Left renal cortex interstitium (tissue), 4 donors: ENCODE results near the gene PIGQ. TPM values are rescaled to one million over a fixed set of nuclear protein-coding genes. Genes with fewer than 3 reads are reported as not detected.
A peak's percentile ranks its signal among the peaks of the same experiment; 100 is the strongest.

Experiments
- DNase-seq, 4 donors: peaks; one replicate each; pipeline ENCODE4 v3.0.0-alpha.2; 2013; ENCODE audit warnings: low read depth in 4 of 4, low spot score in 2 of 4, missing footprints in 1 of 4
- polyA plus RNA-seq, 4 donors: library from polyadenylated mRNA; unstranded; fragments of 120-200 nt; gene quantifications; one replicate each; pipeline ENCODE4 v1.2.1, GENCODE V29; 2013; ENCODE audit not compliant: insufficient read length in 4 of 4

PIGQ gene
- polyA plus RNA-seq, 4 donors, result 44.9 to 92.7 (median 76.9) TPM

DNA sequence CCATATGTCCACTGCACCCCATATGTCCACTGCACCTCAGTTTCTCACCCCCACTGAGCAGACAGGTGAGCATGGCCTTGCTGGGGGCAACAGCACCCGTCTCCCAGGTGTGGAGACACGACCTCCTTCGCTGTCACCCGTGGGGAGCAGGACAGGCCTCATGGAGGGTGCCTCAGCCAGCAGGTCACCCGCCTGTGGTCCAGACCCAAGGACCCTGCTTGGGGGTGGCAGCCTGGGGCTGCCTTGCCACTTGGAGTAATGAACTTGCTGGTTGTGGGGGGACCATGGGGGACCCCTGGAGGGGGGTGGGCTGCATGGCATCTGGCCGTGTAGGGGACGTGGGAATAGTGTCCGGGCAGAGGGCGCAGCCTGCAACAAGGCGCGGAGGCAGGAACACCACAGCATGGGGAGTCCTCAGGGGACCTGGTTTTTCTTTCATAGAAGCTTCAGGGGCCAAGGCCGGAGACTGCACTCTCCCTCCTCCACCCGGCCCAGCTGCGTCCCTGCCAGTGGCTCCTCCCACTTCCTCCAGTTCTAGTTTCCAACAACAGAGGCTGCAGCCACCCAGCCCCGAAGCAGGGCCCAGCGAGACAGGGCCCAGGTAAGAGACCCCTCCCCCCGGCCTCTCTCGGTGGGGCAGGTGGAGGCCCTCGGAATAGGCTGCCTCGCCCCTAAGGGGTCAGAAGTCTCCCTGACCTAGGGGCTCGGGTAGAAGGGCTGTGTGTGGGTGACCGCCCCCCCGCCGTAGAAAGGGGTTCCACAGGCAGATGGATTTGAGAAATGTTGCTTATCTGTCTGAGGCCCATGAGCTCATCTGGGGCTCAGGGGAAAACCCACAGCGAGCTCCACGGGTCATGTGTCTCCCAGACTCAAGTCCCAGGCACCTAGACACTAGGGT, 3.0 kb upstream of the PIGQ start, which contains the start of gene NHLRC4:
NHLRC4 (plus strand) TSS at position 531 of the 898 bp plus-strand sequence. CDS start 1,043 bp downstream, outside the sequence.
- DNase-seq, result peak in 2 of 4 donors; percentile 65 to 70

DNA sequence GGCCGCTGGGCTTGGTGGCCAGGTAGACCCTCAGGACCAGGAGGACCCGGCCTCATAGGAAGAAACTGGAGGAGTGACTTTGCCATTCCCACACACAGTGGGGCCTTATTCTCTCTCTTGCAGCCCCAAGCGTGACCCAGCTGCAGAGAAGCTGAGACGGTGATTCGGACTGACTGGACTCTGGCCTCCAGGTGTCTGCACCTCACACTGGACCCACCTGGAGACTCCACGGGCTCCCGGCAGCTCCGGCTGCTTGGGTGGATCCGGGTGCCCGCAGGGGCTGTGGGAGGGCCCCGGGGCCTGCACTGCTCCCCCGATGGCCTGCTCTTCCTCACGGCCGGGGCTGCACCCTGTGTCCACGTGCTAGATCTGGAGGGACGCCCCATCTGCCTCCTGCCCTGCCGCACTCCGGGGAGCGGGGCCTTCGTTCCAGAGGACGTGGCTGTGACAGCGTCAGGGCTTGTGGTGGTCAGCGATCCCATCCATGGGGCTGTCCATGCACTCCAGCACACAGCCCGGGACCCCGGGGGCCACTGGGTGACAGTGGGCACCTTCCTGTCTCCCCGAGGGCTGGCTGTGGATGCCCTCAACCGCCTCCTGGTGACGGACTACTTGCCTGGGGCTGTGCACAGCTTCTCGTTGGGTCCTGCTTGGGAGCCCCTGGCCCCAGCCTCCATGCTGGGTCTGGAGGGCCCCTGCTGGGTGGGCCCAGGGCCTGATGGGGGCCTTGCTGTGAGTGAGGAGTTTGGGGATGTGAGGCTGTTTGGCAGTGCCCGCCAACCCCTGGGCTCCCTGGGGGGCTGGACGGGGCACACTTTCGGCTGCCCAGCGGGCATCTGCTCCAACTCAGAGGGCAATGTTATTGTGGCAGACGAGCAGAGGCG, 2.2 kb upstream of the PIGQ start:
- DNase-seq, result no peak

DNA sequence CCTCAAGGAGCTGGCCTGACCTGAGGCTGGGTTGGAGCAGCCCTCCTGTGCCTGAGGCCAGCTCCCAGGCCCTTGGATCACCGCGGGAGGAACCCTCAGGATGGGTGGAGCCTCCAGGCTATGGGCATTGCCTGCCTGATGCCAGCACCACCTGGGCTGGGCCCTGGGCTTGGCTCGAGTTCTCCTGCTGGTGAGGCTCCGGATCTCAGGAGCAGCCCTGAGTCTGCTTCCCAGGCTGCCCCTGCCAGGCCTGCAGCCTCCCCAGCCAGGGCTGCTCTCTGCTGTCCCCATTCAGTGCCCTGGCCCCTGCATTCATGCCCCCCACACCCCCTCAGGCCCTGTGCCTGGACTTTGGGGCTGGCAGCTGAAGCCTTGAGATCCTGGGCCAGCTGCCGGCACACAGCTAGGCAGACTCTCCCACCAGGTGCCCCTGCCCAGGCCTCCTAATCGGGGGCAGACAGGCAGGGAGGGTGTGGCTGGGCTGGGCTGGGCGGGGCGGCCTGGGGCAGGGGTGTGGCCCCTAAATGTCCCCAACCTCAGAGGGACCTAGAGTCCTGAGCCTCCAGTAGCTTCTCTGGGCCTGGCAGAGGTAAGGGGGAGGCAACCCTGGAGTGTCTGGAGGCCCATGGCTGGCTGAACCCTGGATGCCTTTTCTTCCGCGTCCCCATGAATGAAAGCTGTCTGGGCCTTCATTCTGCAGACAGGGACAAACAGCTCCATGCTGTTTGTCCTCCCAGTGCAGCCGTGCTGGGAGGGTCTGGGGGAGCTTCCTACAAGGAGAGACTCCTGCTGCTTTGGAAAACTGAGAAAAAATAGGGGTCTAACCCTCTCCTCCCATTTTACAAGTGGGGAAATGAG, 1.1 kb upstream of the PIGQ start:
- no peak for DNase-seq

DNA sequence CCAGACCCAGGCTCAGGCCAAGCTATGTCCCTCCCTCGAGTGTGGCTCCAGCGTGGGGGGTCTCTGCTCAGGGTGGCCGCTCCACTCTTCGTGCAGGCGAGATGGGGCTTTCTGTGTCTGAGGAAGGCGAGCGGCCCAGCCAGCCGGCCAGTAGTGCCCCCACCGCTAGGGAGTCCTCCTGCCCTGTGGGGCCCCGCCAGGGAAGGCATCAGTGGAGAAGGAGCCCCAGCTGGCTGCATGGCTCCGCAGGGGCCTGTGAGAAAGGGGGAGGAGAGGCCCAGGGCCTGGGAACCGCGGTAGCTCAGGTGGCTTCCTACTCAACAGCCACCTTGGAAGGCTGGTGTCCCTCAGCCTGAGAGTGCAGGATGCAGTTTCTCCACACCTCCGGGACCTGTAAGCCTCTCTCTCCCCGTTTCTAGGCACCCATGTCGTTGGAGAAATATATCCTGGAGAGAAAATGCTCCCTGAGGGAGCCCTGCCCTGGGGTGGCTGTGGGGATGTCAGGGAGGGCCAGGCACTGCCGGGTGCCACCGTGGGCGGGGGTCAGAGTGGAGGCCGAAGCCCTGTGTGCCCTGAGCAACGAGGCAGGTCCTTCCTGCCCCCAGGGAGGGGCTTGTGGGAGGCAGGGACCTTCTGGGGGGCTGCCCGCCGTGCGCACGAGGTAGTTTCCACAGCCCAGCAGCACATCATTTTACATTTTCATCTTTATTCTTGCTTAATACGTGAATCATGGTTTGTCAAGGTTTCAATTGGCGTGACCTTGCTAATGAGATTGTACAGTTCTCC, 3.3 kb downstream of the PIGQ start:
- no peak for DNase-seq

DNA sequence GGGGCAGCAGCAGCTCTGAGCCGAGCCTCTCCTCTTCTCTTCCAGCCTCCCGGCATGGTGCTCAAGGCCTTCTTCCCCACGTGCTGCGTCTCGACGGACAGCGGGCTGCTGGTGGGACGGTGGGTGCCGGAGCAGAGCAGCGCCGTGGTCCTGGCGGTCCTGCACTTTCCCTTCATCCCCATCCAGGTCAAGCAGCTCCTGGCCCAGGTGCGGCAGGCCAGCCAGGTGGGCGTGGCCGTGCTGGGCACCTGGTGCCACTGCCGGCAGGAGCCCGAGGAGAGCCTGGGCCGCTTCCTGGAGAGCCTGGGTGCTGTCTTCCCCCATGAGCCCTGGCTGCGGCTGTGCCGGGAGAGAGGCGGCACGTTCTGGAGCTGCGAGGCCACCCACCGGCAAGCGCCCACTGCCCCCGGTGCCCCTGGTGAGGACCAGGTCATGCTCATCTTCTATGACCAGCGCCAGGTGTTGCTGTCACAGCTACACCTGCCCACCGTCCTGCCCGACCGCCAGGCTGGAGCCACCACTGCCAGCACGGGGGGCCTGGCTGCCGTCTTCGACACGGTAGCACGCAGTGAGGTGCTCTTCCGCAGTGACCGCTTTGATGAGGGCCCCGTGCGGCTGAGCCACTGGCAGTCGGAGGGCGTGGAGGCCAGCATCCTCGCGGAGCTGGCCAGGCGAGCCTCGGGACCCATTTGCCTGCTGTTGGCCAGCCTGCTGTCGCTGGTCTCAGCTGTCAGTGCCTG, 4.4 kb downstream of the PIGQ start:
- DNase-seq, result no peak

DNA sequence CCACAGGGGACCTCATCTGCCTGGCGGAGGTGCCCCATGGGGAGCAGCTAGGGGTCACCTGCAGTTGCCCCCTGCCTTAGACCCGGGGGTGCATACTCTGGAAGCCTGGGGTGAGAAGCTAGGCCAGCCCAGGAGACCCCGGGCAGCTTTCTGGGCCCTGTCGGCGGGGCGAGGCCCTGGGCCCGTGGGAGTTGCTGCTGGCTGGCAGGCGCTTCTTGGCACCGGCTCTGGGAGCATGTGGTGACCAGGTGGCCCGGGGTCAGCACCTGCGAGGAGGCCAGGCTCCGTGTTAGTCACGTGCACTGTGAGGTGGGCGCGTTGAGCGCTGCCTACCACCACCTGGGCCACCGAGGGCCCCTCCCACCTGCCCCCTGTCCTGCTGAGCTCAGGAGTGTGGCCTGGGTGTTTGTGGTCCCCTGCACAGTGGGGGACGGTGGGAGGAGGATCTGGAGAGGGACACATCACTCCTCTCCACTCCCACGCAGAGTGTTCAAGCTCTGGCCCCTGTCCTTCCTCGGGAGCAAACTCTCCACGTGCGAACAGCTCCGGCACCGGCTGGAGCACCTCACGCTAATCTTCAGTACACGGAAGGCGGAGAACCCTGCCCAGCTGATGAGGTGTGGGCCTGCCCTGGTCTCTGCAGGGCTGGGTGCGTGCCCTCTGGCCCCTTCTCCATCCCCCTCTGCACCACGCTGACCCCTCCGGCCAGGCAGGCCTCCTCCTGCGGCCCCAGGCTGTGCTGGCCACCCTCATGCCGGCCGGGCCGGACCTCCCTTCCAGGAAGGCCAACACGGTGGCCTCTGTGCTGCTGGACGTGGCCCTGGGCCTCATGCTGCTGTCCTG, 5.8 kb downstream of the PIGQ start:
- DNase-seq, result no peak

DNA sequence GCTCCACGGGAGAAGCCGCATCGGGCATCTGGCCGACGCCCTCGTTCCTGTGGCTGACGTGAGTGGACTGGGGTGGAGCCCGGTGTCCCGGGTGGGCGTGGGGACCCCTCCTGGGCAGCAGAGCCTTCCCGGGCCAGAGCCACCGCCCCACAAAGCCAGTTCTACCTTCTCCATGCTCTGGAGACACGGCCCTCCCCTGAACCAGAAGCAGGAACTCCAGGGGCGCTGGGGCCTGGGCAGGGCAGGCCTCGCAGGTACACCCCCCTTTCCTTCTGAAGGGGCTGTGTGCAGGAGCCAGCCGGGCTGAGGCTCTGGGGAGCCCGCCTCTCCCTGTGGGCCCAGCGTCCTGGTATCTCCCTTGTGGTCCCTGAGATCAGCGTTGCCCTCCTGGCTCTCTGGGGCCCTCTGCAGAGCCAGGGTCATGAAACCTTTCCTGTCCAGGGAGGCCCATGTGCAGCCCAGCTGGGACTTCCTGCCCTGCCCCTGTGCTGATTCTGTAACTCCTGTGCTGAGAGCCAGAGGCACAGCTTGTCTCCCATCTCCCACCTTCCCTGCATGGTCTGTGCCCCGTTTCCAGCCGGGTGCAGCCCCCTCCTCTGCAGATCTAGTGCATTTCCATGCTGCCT, 6.5 kb downstream of the PIGQ start:
- no peak for DNase-seq

DNA sequence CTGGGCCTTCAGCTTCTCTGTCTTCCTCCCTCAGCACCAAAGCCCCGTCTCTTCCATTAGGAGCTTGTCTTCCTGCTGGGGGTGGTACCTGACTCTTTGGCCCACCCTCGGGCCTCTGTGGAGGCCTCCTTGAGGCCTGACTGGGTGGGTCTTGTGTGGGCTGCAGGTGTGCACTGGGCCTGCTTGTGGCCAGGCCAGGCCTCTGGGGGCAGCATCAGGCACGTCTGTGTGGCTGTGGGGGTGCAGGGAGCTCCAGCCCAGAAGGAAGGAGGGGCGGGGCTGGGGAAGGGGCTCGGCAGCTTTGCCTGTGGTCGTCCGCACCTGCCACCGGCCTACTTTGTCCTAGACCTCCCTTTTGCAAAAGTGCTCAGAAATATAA, 7.0 kb downstream of the PIGQ start:
- no peak for DNase-seq

DNA sequence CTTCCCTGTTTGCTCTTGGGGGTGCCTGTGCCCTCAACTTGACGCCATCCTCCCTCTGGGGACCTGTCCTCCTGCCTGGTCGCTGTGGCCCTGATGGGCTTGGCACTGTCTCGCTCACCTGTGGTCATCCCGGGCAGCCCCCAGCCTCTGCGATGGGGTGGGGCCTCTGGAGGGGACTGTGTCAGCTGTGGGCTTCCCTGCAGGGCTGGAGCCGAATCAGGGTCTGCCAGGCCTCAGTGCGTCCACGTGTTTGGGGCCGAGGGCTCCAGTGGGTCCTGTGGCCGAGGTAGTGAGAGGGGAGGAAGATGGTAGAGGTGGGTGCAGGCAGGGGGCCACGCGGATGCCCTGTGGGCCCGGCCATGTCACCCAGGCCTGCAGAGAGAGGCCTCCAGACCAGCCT, 8.0 kb downstream of the PIGQ start:
- no peak for DNase-seq

DNA sequence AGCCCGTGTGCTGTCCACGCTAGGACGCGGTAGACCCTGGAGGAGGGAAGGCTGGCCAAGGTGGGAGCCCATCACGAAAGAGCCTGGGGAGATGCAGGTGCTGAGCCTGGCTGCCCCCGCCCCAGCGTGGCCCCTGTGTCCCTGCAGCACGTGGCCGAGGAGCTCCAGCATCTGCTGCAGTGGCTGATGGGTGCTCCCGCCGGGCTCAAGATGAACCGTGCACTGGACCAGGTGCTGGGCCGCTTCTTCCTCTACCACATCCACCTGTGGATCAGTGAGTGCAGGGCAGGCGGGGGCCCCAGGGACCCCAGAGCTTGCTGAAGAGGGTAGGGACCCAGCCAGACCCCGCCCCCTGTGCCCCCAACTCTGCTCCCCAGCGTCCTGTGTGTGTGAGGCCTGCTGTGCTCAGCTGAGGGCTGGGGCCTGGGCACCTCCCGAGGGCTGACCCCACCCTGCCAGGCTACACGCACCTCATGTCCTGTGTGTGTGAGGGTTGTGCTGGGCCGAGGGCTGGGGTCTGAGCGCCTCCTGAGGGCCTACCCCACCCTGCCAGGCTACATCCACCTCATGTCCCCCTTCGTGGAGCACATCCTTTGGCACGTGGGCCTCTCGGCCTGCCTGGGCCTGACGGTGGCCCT, 8.6 kb downstream of the PIGQ start:
- no peak for DNase-seq

DNA sequence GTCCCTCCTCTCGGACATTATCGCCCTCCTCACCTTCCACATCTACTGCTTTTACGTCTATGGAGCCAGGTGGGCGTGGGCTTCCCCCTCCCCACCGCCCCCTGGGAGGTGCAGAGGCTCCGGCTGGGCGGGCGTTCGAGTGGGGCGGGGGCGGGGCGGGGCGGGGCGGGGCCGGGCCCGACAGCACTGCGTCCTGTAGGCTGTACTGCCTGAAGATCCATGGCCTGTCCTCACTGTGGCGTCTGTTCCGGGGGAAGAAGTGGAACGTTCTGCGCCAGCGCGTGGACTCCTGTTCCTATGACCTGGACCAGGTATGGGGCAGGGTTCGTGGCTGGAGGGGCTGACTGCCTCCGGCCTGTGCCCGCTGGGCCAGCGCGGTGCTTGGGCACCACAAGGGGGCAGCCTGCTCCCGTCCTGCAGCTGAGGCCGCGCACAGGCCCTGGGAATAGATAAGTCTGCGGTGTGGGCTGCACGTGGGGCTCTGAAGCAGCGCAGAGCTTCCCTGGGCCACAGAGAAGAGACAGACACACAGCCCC, 9.2 kb downstream of the PIGQ start:
- no peak for DNase-seq

DNA sequence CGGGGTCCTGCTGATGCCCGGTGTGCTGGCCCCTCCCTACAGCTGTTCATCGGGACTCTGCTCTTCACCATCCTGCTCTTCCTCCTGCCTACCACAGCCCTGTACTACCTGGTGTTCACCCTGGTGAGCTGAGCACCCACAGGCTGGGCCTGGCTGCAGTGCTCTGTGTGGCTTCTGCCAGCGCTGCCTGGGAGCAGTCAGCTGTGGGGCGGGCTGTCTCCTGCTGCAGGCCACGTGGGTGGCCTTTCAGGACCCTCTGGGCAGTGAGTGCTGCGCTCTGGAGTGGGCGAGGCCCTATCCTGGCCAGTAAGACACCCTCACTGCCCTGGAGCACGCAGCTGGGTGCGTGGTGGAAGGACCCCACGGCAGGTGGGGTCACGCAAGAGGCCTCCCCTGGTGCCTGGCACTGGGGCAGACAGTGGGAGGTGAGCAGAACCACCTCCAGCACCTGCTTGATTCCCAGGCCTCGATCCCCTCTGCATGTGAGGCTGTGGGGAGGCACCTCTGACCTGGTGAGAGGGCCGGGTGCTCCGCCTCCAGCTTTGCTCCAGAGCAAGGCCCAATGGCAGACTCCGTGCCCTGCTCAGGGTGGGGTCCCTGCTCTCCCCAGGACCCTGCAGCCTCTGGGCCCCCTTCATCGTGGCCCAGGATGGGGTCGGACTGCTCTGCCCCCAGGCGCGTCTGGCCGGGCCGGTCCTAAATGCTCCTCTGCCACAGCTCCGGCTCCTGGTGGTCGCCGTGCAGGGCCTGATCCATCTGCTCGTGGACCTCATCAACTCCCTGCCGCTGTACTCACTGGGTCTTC, 10.6 kb downstream of the PIGQ start:
- DNase-seq, result no peak

DNA sequence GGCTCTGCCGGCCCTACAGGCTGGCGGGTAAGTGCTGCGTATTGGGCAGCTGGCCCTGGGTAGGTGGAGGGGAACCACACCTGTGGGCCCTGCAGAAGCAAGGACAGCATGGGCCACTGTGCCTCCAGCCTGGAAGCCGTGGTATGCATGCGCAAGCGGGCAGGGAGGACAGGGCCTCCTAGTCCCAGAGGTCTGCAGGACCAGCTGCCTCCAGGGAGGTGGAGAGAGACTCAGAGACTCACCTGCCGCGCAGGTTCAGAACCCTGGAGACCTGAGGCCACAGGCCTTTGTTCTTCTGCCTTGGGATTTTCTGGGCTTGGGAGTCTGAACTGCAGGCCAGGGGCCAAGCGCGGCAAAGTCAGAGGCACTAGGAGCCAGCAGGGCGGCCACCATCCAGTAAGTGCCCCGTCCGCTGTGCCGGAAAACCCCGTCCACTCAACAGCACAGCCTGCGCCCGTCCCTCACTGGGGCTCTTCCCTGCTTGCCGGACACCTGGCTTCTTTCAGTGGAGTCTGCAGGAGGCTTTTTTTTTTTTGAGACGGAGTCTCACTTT, 11.3 kb downstream of the PIGQ start:
- no peak for DNase-seq

DNA sequence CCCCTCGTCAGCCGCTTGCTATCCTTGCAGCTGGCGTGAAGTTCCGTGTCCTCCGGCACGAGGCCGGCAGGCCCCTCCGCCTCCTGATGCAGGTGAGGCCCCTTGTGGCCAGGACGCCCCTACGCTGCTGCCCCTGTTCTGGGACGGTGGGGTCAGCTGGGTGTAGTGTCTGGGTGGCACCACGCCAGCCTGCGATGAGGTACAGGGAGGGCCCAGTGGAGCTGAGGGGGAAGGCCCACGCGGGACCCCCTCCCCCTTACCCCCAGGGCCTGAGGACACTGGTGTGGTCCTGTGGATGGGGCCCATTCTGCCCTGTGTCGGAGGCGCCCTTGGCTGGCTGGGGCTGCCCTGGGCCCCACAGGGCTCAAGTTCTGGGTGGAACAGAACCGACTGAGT, 12.4 kb downstream of the PIGQ start:
- no peak for DNase-seq

DNA sequence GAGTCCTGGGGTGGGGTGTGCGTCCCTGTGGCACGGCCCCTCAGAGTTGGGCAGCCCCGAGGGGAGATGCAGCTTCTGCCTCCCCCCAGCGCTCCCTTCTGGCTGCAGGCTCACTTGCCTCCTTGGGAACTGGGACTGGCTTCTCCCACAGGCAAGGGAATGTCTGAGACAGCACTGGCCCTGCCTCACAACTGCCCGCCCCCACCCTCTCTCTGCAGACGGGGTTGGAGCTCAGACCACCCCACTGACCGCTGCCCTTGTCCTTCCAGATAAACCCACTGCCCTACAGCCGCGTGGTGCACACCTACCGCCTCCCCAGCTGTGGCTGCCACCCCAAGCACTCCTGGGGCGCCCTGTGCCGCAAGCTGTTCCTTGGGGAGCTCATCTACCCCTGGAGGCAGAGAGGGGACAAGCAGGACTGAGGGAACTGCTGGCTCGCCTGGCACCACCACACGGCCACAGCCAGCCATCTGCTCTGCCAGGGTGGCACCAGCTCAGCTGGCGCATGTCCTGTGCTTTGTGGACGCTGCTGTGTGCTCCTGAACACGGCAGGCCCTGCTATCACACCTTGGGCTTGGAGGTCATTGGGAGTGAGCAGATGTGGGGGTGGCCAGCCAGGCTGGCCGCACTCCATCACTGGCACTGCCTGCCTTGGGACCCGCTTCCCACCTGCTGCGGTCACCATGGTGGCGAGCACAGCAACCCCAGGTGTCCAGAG, 13.0 kb downstream of the PIGQ start:
- no peak for DNase-seq
